Mesenchymal stem cell (in vitro differentiated cells and primary cell): ENCODE measurements around the gene TENM3.

Experiments used
- DNase-seq: peaks from one replicate; pipeline ENCODE4 v3.0.0-alpha.2; 2013
- H2AFZ ChIP-seq: one replicate; pipeline ENCODE4 v1.6.1; 2013; ENCODE audit warnings: low read depth, mild to moderate bottlenecking, control low read depth, inconsistent platforms, low read length, moderate library complexity
- H2AK5ac ChIP-seq: 2 replicates; pipeline ENCODE4 v1.6.1; 2013; ENCODE audit warnings: low read length, moderate library complexity, mild to moderate bottlenecking, inconsistent platforms; ENCODE audit not compliant: severe bottlenecking
- H2BK120ac ChIP-seq: one replicate; pipeline ENCODE4 v1.6.1; 2013; ENCODE audit warnings: low read depth, mild to moderate bottlenecking, inconsistent platforms, low read length, moderate library complexity
- H2BK12ac ChIP-seq, 2 experiments: one replicate each; pipeline ENCODE4 v1.6.1; 2013; ENCODE audit warnings: inconsistent platforms in 2 of 2, low read length in 2 of 2, mild to moderate bottlenecking in 2 of 2, moderate library complexity in 2 of 2, control low read depth in 1 of 2
- H2BK15ac ChIP-seq: one replicate; pipeline ENCODE4 v1.6.1; 2013; ENCODE audit warnings: mild to moderate bottlenecking, low read depth, inconsistent platforms; ENCODE audit not compliant: poor library complexity, severe bottlenecking
- H2BK5ac ChIP-seq: 2 replicates; pipeline ENCODE4 v1.6.1; 2013; ENCODE audit warnings: low read depth, mild to moderate bottlenecking, low read length, control low read depth, inconsistent platforms; ENCODE audit not compliant: poor library complexity, severe bottlenecking
- H3K14ac ChIP-seq, 2 experiments: one replicate each; pipeline ENCODE4 v1.6.1; 2013; ENCODE audit warnings: inconsistent platforms in 2 of 2, low read length in 2 of 2, control low read depth in 1 of 2, mild to moderate bottlenecking in 1 of 2, moderate library complexity in 1 of 2
- H3K18ac ChIP-seq, 2 experiments: one replicate each; pipeline ENCODE4 v1.6.1; 2013; ENCODE audit warnings: inconsistent platforms in 2 of 2, low read length in 2 of 2, control low read depth in 1 of 2, low read depth in 1 of 2, mild to moderate bottlenecking in 1 of 2
- H3K23ac ChIP-seq, 2 experiments: one replicate each; pipeline ENCODE4 v1.6.1; 2013; ENCODE audit warnings: inconsistent platforms in 2 of 2, low read length in 2 of 2, mild to moderate bottlenecking in 2 of 2, moderate library complexity in 2 of 2, control low read depth in 1 of 2
- H3K27ac ChIP-seq: 2 replicates; pipeline ENCODE4 v1.5.1; 2013; ENCODE audit warnings: mild to moderate bottlenecking, moderate library complexity, low read length, control low read depth, inconsistent platforms; ENCODE audit not compliant: poor library complexity, severe bottlenecking
- H3K27me3 ChIP-seq, 2 experiments: 2 replicates each; pipeline versions ENCODE4 v1.6.1 to v1.7.0; 2013; ENCODE audit warnings: low read length in 2 of 2, mild to moderate bottlenecking in 2 of 2, moderate library complexity in 2 of 2, control low read depth in 1 of 2, inconsistent platforms in 1 of 2; ENCODE audit not compliant: control insufficient read depth in 1 of 2, insufficient read depth in 1 of 2
- H3K36me3 ChIP-seq, 2 experiments: 2 replicates each; pipeline versions ENCODE4 v1.6.1 to v1.7.0; 2013; ENCODE audit warnings: low read length in 2 of 2, control low read depth in 1 of 2, inconsistent platforms in 1 of 2, low read depth in 1 of 2, mild to moderate bottlenecking in 1 of 2; ENCODE audit not compliant: insufficient read depth in 2 of 2, control insufficient read depth in 1 of 2
- H3K4ac ChIP-seq, 2 experiments: one replicate each; pipeline ENCODE4 v1.6.1; 2013; ENCODE audit warnings: inconsistent platforms in 2 of 2, low read length in 2 of 2, mild to moderate bottlenecking in 2 of 2, moderate library complexity in 2 of 2, control low read depth in 1 of 2, low read depth in 1 of 2
- H3K4me1 ChIP-seq: 2 replicates; pipeline ENCODE4 v1.6.1; 2013; ENCODE audit warnings: low read depth, low read length, control low read depth; ENCODE audit not compliant: control insufficient read depth, insufficient read depth
- H3K4me2 ChIP-seq: 2 replicates; pipeline ENCODE4 v1.6.1; 2013; ENCODE audit warnings: low read length, mild to moderate bottlenecking, inconsistent platforms; ENCODE audit not compliant: poor library complexity, severe bottlenecking
- H3K4me3 ChIP-seq, 2 experiments: 2 replicates each; pipeline versions ENCODE4 v1.5.1 to v1.7.0; 2013; ENCODE audit warnings: low read length in 2 of 2, mild to moderate bottlenecking in 2 of 2, control low read depth in 1 of 2, low read depth in 1 of 2; ENCODE audit not compliant: insufficient read depth in 1 of 2
- H3K79me1 ChIP-seq: replicated peaks from 2 replicates; pipeline ENCODE4 v1.6.1; 2013; ENCODE audit warnings: mild to moderate bottlenecking, control low read depth, low read length, inconsistent platforms; ENCODE audit not compliant: poor library complexity, severe bottlenecking
- H3K9ac ChIP-seq: 2 replicates; pipeline ENCODE4 v1.7.0; 2013; ENCODE audit warnings: mild to moderate bottlenecking, low read length, moderate library complexity
- H3K9me3 ChIP-seq: 2 replicates; pipeline ENCODE4 v1.7.0; 2013; ENCODE audit warnings: mild to moderate bottlenecking, low read length; ENCODE audit not compliant: control insufficient read depth
- H4K8ac ChIP-seq: one replicate; pipeline ENCODE4 v1.6.1; 2013; ENCODE audit warnings: inconsistent platforms, mild to moderate bottlenecking, low read length, moderate library complexity
- H4K91ac ChIP-seq: one replicate; pipeline ENCODE4 v1.6.1; 2013; ENCODE audit warnings: mild to moderate bottlenecking, low read length, inconsistent platforms
- WGBS: methylation state at CpG from one replicate; pipeline ENCODE4 v1.1.7; 2013; ENCODE audit warnings: mixed read lengths; 5-methylcytosine and 5-hydroxymethylcytosine counted together

The TENM3 gene

GRCh38 chr4:182486881-182487280 is 243.7 kb downstream of the TENM3 start:
- H3K79me1 ChIP-seq = peaks cover 13% of the 10 kb centered on the region
- no peak overlapping the region for H3K9ac ChIP-seq
- H3K4me2 ChIP-seq = no peak overlapping the region
- no peak overlapping the region for H3K4ac ChIP-seq
- no peaks in the 10 kb centered on the region for H3K27me3 ChIP-seq
- no peak overlapping the region for H4K8ac ChIP-seq
- H4K91ac ChIP-seq = no peak overlapping the region
- H2BK5ac ChIP-seq = no peak overlapping the region
- no peak overlapping the region for H3K23ac ChIP-seq
- no peak overlapping the region for H2AFZ ChIP-seq
- H3K4me3 ChIP-seq = no peak overlapping the region
- H2BK12ac ChIP-seq = no peak overlapping the region
- peaks cover 10% of the 10 kb centered on the region for H3K9me3 ChIP-seq
- WGBS = 79% methylated on average over 6 of the region's 7 CpGs
- H3K27ac ChIP-seq = no peak overlapping the region
- no peak for DNase-seq
- H3K14ac ChIP-seq = no peak overlapping the region
- H2BK120ac ChIP-seq = no peak overlapping the region
- H3K18ac ChIP-seq = no peak overlapping the region
- H2BK15ac ChIP-seq = no peak overlapping the region
- no peaks in the 10 kb centered on the region for H3K4me1 ChIP-seq
- H3K36me3 ChIP-seq = no peaks in the 10 kb centered on the region
- H2AK5ac ChIP-seq = no peak overlapping the region

GRCh38 chr4:182488896-182489295 is 245.7 kb downstream of the TENM3 start:
- H3K9me3 ChIP-seq = peaks cover 10% of the 10 kb centered on the region
- H2AFZ ChIP-seq = no peak overlapping the region
- no peak overlapping the region for H3K14ac ChIP-seq
- H2BK15ac ChIP-seq = no peak overlapping the region
- H4K8ac ChIP-seq = no peak overlapping the region
- no peak overlapping the region for H3K23ac ChIP-seq
- H3K9ac ChIP-seq = no peak overlapping the region
- no peaks in the 10 kb centered on the region for H3K4me1 ChIP-seq
- no peak overlapping the region for H2AK5ac ChIP-seq
- no peak overlapping the region for H2BK120ac ChIP-seq
- H3K27me3 ChIP-seq = no peaks in the 10 kb centered on the region
- WGBS = 80% methylated on average over 1 of the region's 2 CpGs
- no peak overlapping the region for H2BK5ac ChIP-seq
- no peak for DNase-seq
- H3K79me1 ChIP-seq = peaks cover 12% of the 10 kb centered on the region
- no peak overlapping the region for H3K4ac ChIP-seq
- no peak overlapping the region for H3K4me2 ChIP-seq
- H4K91ac ChIP-seq = no peak overlapping the region
- no peak overlapping the region for H3K27ac ChIP-seq
- no peak overlapping the region for H3K18ac ChIP-seq
- no peak overlapping the region for H3K4me3 ChIP-seq
- no peak overlapping the region for H2BK12ac ChIP-seq
- no peaks in the 10 kb centered on the region for H3K36me3 ChIP-seq

GRCh38 chr4:182489607-182490006 is 246.4 kb downstream of the TENM3 start:
- Histone ChIP-seq H2AK5ac (no peak overlapping the region), H3K79me1 (peaks cover 10% of the 10 kb centered on the region), H2BK12ac (no peak overlapping the region), H3K27me3 (no peaks in the 10 kb centered on the region), H3K4me2 (no peak overlapping the region), H3K36me3 (no peaks in the 10 kb centered on the region), H4K91ac (no peak overlapping the region), H2BK120ac (no peak overlapping the region), H3K9ac (no peak overlapping the region), H3K9me3 (peaks cover 10% of the 10 kb centered on the region), H3K23ac (no peak overlapping the region), H3K4ac (no peak overlapping the region), H3K27ac (no peak overlapping the region), H3K4me3 (no peak overlapping the region), H2BK15ac (no peak overlapping the region), H4K8ac (no peak overlapping the region), H3K4me1 (no peaks in the 10 kb centered on the region), H3K18ac (no peak overlapping the region), H3K14ac (no peak overlapping the region), H2BK5ac (no peak overlapping the region), H2AFZ (no peak overlapping the region)
- 88% methylated on average over 2 of the region's 2 CpGs for WGBS
- no peak for DNase-seq

- no peak overlapping the region for H2AK5ac ChIP-seq
- no peaks in the 10 kb centered on the region for H3K27me3 ChIP-seq
- DNase-seq = no peak
- no peak overlapping the region for H3K18ac ChIP-seq
- peaks cover 7% of the 10 kb centered on the region for H3K9me3 ChIP-seq
- no peak overlapping the region for H2BK15ac ChIP-seq
- H4K8ac ChIP-seq = no peak overlapping the region
- H3K4me1 ChIP-seq = no peaks in the 10 kb centered on the region
- H3K14ac ChIP-seq = no peak overlapping the region
- H3K4me3 ChIP-seq = peak overlapping the region in 1 of 2 experiments; percentile 65
- no peak overlapping the region for H3K4me2 ChIP-seq
- peaks cover 9% of the 10 kb centered on the region for H3K79me1 ChIP-seq
- no peak overlapping the region for H3K27ac ChIP-seq
- H4K91ac ChIP-seq = no peak overlapping the region
- no peaks in the 10 kb centered on the region for H3K36me3 ChIP-seq
- H3K23ac ChIP-seq = no peak overlapping the region
- H3K4ac ChIP-seq = no peak overlapping the region
- H2BK12ac ChIP-seq = no peak overlapping the region
- H2BK5ac ChIP-seq = no peak overlapping the region
- H2BK120ac ChIP-seq = no peak overlapping the region
- peak overlapping the region; percentile 86 for H3K9ac ChIP-seq
- no peak overlapping the region for H2AFZ ChIP-seq
Measured at GRCh38 chr4:182491719-182492118, 248.5 kb downstream of the TENM3 start.
